ENCODE data around the gene CAMK2A.

- TF ChIP-seq CTCF (IDR thresholded peaks at IDR 0.05; ENCODE audit: extremely low read depth in 1 of 2, insufficient read depth in 1 of 2, low read depth in 1 of 2, low read length in 2 of 2), result no peak
- no peak for TF ChIP-seq EZH2 (IDR thresholded peaks at IDR 0.05; ENCODE audit: borderline replicate concordance, low read depth, low read length, severe bottlenecking)
- TF ChIP-seq MYC (IDR thresholded peaks at IDR 0.05; ENCODE audit: low read depth, low read length), result no peak
- no peak for TF ChIP-seq POLR2AphosphoS5 (IDR thresholded peaks at IDR 0.05; ENCODE audit: insufficient read depth, low read depth, low read length)
These were observed 109.1 kb downstream of the CAMK2A start for GRCh38 chr5:150180241-150181026.

All from endothelial cell of umbilical vein (primary cell).